ENCODE results near the gene GTF2H2C.
"Not testable (repeated sequence)": the region's sequence is repeated elsewhere in the genome, so short reads cannot be mapped to it uniquely, and the experiment has no call there.

DNA sequence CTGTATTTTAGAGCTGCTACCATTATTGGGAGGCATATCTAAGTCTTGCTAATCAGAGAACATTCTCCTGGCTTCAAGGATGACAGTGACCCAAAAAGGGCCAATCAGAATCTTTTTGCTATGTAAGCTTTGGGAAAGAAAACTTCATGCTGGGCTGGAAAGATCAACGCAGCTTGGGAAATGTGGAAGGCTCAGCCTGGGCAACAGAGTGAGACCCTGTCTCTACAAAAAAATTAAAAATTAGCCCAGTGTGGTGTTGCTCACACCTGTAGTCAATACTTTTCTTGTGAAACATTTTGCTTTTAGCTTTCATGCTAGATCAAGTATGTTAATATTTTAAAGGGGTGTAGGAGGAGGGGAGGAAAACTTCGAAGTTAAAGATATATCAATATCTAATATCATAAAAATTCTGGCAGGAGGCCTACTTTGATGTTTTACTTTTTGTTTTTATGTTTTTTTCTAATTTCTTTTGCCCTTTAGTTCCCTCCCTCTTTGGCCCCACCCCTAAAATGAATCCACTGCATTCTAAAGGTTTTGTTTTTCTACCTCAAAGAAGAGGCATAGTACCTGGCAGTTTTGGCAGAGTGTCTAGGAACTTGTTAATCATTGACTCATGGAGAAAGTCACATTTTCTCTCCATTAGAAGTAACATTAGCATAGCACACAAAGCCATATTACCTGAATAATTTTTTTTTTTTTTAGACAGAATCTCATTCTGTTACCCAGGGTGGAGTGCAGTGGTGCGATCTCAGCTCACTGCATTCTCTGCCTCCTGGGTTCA is 17.0 kb upstream of the GTF2H2C start:
- TF ChIP-seq ZNF317 (CRISPR knock-in tag; IDR thresholded peaks at IDR 0.05; ENCODE audit: borderline replicate concordance, low read depth); ETV6 (CRISPR knock-in tag; IDR thresholded peaks at IDR 0.05); NR3C1 (CRISPR knock-in tag; conservative IDR thresholded peaks at IDR 0.05; ENCODE audit: low read depth); NFYB (CRISPR knock-in tag; conservative IDR thresholded peaks at IDR 0.05; ENCODE audit: low read depth); GABPB1 (CRISPR knock-in tag; IDR thresholded peaks at IDR 0.05); JAZF1 (CRISPR knock-in tag; IDR thresholded peaks at IDR 0.05); KAT7 (CRISPR knock-in tag; IDR thresholded peaks at IDR 0.05; ENCODE audit: borderline replicate concordance); ESRRA (CRISPR knock-in tag; IDR thresholded peaks at IDR 0.05; ENCODE audit: borderline replicate concordance); CREB1 (CRISPR knock-in tag; IDR thresholded peaks at IDR 0.05); IRF2 (CRISPR knock-in tag; IDR thresholded peaks at IDR 0.05; ENCODE audit: borderline replicate concordance, low read depth): not testable (repeated sequence)
- TF ChIP-seq, protein P1, sequence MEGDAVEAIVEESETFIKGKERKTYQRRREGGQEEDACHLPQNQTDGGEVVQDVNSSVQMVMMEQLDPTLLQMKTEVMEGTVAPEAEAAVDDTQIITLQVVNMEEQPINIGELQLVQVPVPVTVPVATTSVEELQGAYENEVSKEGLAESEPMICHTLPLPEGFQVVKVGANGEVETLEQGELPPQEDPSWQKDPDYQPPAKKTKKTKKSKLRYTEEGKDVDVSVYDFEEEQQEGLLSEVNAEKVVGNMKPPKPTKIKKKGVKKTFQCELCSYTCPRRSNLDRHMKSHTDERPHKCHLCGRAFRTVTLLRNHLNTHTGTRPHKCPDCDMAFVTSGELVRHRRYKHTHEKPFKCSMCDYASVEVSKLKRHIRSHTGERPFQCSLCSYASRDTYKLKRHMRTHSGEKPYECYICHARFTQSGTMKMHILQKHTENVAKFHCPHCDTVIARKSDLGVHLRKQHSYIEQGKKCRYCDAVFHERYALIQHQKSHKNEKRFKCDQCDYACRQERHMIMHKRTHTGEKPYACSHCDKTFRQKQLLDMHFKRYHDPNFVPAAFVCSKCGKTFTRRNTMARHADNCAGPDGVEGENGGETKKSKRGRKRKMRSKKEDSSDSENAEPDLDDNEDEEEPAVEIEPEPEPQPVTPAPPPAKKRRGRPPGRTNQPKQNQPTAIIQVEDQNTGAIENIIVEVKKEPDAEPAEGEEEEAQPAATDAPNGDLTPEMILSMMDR (IDR thresholded peaks at IDR 0.05): not testable (repeated sequence)
- TF ChIP-seq, protein P2, sequence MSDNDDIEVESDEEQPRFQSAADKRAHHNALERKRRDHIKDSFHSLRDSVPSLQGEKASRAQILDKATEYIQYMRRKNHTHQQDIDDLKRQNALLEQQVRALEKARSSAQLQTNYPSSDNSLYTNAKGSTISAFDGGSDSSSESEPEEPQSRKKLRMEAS (CRISPR knock-in tag; IDR thresholded peaks at IDR 0.05): not testable (repeated sequence)
- TF ChIP-seq, protein P3, sequence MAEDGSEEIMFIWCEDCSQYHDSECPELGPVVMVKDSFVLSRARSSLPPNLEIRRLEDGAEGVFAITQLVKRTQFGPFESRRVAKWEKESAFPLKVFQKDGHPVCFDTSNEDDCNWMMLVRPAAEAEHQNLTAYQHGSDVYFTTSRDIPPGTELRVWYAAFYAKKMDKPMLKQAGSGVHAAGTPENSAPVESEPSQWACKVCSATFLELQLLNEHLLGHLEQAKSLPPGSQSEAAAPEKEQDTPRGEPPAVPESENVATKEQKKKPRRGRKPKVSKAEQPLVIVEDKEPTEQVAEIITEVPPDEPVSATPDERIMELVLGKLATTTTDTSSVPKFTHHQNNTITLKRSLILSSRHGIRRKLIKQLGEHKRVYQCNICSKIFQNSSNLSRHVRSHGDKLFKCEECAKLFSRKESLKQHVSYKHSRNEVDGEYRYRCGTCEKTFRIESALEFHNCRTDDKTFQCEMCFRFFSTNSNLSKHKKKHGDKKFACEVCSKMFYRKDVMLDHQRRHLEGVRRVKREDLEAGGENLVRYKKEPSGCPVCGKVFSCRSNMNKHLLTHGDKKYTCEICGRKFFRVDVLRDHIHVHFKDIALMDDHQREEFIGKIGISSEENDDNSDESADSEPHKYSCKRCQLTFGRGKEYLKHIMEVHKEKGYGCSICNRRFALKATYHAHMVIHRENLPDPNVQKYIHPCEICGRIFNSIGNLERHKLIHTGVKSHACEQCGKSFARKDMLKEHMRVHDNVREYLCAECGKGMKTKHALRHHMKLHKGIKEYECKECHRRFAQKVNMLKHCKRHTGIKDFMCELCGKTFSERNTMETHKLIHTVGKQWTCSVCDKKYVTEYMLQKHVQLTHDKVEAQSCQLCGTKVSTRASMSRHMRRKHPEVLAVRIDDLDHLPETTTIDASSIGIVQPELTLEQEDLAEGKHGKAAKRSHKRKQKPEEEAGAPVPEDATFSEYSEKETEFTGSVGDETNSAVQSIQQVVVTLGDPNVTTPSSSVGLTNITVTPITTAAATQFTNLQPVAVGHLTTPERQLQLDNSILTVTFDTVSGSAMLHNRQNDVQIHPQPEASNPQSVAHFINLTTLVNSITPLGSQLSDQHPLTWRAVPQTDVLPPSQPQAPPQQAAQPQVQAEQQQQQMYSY (CRISPR knock-in tag; IDR thresholded peaks at IDR 0.05): not testable (repeated sequence)
- TF ChIP-seq, protein P4, sequence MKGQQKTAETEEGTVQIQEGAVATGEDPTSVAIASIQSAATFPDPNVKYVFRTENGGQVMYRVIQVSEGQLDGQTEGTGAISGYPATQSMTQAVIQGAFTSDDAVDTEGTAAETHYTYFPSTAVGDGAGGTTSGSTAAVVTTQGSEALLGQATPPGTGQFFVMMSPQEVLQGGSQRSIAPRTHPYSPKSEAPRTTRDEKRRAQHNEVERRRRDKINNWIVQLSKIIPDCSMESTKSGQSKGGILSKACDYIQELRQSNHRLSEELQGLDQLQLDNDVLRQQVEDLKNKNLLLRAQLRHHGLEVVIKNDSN (CRISPR knock-in tag; IDR thresholded peaks at IDR 0.05): not testable (repeated sequence)
